SIG-M5 treated with dmso at 0.1 percent for 504 hours (cell line): Measurements from ENCODE around the gene TNS1.
"Not testable (repeated sequence)": the region's sequence is repeated elsewhere in the genome, so short reads cannot be mapped to it uniquely, and the experiment has no call there.

Source experiments
- DNase-seq: peaks from one replicate; lab custom pipeline; 2025; ENCODE audit not compliant: unreplicated experiment; lab: John Stamatoyannopoulos, UW

Gene TNS1

DNA sequence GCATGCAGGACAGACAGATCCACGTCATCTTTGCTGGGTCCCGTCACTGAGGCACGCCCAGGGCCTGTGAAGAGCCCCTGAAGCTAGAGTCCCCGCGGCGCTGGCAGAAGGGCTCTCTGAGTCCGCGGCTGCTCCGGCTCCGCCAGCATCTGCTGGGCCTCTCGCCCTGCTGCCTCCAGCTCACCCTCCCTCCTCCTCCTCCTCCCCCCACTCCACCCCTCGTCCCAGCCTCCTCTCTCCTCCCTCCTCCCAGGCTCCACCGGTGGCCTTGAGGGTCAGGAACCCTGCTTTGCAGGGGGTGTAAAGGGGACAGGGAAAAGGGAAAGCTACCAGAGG is at the start of gene TNS1:
TSS of gene TNS1 (minus strand) at position 151 of the 336 bp plus-strand sequence. CDS start at position 28, 123 bp downstream.
- DNase-seq, result no peak

- no peak for DNase-seq
Observed at GRCh38 chr2:218051903-218052302, 49.1 kb upstream of the TNS1 start.

- DNase-seq, result peak; percentile 83
Observed at GRCh38 chr2:218047536-218048225, 44.9 kb upstream of the TNS1 start.

GRCh38 chr2:218046238-218046637 is 43.4 kb upstream of the TNS1 start:
- peak; percentile 98 for DNase-seq

DNA sequence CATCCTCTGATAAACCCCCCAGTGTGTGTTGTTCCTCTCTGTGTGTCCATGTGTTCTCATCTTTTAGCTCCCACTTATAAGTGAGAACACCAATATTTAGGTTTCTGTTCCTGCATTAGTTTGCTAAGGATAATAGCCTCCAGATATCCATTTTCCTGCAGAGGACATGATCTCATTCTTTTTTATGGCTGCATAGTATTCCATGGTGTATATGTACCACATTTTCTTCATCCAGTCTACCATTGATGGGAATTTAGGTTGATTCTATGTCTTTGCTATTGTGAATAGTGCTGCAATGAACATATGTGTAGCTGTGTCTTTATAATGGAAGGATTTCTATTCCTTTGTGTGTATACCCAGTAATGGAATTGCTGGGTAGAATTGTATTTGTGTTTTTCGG is 41.8 kb upstream of the TNS1 start:
- not testable (repeated sequence) for DNase-seq

GRCh38 chr2:218043701-218044109 is 40.9 kb upstream of the TNS1 start:
- no peak for DNase-seq

GRCh38 chr2:218043100-218043499 is 40.3 kb upstream of the TNS1 start:
- DNase-seq, result no peak

DNA sequence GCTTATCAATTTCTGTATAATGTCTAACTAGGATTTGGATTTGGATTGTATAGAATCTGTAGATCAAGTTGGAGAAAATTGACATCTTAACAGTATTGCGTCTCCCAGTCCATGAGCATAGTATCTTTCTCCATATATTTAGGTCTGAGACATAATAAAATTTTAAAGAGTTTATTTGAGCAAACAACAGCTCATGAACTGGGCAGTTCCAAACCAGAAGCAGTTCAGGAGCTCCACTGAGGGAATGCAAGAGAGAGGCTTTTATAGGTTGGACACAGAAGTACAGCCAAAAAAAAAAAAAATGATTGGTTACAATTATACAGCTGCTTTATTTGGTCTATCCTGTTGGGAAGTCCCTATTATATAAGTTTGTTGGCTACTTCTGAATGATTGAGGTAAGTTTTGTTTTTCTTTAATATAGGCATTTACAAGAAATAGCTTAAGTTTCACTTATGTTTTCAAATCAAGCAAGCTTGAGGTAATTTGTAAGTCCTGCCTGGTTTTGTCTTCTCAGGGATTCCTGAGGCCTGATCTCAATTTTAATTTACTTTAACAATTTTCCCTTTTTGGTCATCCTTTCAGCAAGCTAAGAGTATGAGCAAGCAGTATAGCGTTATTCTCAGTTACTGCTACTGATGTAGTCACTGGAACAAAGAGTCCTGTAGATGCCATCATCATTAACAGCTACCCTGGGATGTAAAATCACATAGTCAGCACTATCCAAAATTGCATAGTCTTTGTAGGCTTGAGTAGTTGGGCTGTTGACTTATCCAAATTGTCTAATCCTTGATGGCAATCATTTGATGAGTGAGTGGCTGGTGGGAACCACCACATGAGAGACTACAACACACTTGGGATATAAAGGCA is 38.7 kb upstream of the TNS1 start:
- no peak for DNase-seq

- DNase-seq, result no peak
Observed at GRCh38 chr2:218040883-218041282, 38.1 kb upstream of the TNS1 start.

DNA sequence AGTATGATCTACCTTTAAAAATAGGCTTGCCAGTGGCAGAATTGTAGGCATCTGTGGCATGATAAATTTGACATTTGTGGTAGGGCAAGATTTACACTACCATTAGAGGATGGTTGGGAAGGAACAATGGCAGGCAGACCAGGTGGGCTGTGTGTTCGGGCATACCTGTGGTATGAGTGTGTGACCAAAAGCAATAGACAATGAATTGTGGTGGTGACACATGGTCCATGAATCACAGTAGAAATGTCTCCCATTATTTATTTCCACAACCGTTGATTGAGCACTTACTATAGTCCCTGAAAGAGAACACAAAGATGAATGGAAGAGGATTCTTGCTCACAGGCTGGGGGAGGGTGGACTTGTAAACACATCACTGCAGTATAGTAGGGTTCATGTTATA is 36.4 kb upstream of the TNS1 start:
- no peak for DNase-seq

DNA sequence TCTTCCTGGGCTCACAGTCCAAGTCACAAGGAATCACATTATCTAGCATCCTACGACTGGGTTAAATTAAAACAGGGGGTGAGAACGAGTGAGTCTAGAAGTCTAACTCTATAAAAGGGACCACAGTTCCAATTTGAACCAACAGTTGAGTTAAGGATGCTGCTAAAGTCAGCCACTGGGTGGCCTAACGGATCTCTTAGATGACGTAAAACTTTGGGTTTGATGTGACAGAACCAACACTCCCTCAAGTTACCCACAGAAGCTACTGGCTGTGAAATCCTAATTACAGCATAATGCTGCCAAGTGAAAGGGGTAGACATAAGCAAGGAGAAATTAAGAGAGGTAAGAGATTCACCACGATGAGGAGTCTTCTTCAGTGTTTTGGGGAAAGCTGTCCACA is 33.6 kb upstream of the TNS1 start:
- peak; percentile 85 for DNase-seq

DNA sequence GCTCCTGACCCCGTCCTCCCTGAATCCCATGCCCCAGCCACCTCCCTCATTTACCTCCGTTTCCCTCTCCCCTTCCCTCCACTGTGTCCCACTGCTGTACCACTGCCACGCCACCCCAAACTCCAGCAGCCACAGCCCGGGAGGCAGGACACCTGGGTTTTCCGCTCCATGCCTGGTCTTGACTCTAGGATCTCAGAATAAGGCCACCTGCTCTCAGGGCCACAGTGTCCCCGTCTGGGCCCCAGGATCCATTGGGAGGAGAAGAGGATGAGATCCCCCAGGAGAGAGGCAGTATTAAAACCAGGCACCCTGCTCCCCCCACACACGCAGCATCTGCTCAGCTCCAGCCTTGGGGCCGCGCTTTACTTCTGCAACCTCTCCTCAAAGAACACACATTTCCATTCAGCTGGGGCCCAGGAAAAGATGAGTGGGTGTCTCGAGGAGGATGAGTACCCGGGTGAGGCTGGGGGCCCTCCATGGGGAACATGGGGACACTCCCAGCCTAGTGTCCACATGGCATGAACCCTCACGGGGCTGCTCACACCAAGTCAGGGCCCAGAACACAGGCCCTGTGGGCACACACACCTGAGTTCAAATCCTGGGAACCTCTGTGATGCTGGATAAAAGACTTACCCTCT is 32.8 kb upstream of the TNS1 start:
- no peak for DNase-seq

DNA sequence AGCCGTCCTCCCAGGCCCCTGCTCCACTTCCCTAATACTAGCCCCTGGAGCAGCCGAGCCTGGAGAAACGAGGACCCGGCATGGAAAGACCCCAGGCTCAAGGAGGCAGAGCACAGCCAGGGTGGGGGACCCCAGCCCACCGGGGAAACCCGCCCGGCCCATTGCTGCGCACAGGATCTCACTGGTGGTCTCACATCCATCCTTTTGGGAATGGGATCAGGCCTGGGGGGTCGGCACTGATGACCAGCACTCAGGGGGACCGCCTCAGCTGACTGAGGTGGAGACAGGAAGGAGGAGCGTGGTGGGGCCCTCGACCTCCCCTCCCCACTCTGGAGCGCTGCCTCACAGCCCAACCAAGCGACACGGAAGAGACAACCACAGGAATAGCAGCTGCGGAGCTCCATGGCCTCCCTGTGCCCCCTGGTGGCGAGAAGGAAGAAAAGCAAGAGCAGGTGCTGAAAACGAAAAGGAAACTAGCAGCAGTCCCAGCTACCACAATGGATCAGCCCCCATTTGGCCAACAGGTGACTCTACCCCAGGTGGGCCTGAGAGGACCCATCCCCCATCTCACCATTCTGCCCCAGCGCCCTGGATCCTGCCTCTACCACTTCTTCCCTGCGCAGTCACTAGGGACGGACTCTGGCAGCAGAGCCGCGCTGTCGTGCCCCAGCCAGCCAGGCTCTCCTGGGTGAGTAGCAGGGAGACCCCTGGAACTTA is 31.9 kb upstream of the TNS1 start:
- DNase-seq, result peak; percentile 89

GRCh38 chr2:218033590-218034496 is 31.0 kb upstream of the TNS1 start:
- peak; percentile 67 for DNase-seq

DNA sequence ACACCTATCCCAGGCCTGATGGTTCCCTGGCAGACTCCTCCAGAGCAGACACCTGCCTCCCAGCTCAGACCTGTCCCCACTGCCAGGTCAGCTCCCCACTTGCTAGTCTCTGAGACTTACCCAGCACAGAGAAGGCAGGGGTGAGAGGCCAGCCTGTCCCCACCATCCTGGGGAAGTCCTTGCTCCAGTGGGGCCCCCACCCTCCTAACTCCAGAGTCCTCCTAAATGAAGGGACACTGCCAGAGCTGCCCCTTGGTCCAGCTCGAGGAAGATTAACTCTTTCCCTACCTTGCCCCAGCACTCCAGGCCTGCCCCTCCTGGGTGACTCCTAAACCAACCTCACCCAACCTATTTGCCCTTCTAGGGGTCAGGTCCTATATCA is 30.4 kb upstream of the TNS1 start:
- DNase-seq, result no peak

- no peak for DNase-seq
Observed at GRCh38 chr2:218032336-218033171, 29.8 kb upstream of the TNS1 start.

GRCh38 chr2:218031771-218032257 is 29.0 kb upstream of the TNS1 start:
- DNase-seq, result peak; percentile 33

DNA sequence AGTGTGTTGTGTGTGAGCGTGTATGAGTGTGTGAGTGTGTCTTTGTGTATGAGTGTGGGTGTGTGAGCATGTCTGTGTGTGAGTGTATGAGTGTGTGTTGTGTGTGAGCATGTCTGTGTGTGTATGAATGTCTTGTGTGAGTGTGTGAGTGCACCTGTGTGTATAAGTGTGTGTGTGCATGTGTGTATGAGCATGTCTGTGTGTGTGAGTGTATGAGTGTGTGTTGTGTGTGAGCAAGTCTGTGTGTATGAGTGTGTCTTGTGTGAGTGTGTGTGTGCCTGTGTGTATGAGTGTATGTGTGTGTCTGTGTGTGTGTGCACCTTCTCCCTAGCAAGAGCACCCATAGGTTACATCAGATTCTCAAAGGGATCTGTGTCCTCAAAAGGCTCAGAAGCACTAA is 28.5 kb upstream of the TNS1 start:
- DNase-seq, result peak; percentile 33
